GM21528 (cell line): Measurements from ENCODE around the gene POC1B.

Experiments used
- ATAC-seq: cut with Tn5 transposase; IDR thresholded peaks from one replicate; pipeline ENCODE4 v1.9.1; 2021; ENCODE audit warnings: mild to moderate bottlenecking, moderate library complexity; ENCODE audit not compliant: unreplicated experiment, low FRiP score

POC1B gene

DNA sequence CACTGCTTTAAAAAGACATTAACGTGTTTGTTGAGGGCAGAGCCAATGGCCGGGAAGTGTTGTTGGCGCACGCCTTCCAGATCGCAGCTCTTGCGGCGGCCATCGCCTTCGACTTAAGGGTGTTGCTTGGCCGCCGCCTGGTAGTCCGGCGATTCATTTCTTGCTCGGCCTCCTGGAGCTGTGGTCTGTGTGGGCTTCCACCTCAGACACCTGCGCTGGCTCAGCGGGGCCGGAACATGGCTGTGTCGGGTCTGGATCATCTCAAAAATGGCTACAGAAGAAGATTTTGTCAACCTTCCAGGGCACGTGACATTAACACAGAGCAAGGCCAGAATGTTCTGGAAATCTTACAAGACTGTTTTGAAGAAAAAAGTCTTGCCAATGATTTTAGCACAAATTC lies 26.0 kb downstream of the POC1B start:
- ATAC-seq = no peak

GRCh38 chr12:89497467-89497866 lies 28.4 kb downstream of the POC1B start:
- ATAC-seq = no peak

- ATAC-seq = no peak
These were observed 28.8 kb downstream of the POC1B start for GRCh38 chr12:89497005-89497404.

- ATAC-seq = peak; percentile 60
These were observed 31.2 kb downstream of the POC1B start for GRCh38 chr12:89494411-89495231.

DNA sequence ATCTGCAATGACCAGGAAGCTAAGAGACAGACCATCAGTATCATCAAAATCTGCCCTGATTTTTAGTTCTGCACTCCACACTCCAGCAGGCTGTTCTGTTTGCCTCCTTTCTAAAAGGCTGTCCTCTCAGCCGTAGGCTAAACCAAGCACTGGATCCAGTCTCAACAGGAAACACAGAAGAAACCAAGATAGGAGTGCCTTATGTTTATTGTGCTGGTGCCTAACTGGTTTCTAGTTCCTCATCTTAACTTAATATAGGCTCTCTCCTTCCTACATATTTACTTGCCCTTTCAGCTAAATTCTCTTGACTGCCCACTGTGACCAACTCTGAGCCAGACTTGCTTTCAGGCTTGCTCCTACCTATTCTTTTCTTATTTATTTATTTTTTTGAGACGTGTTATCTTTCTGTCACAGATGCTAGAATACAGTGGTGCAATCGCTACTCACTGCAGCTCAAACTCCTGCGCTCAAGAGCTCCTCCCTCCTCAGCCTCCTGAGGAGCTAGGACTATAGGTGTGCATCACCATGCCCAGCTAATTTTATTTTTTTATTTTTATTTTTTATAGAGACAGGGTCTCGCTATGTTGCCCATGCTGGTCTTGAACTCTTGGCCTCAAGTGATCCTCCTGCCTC lies 32.1 kb downstream of the POC1B start:
- ATAC-seq = no peak

- no peak for ATAC-seq
These were observed 33.0 kb downstream of the POC1B start for GRCh38 chr12:89492883-89493282.

DNA sequence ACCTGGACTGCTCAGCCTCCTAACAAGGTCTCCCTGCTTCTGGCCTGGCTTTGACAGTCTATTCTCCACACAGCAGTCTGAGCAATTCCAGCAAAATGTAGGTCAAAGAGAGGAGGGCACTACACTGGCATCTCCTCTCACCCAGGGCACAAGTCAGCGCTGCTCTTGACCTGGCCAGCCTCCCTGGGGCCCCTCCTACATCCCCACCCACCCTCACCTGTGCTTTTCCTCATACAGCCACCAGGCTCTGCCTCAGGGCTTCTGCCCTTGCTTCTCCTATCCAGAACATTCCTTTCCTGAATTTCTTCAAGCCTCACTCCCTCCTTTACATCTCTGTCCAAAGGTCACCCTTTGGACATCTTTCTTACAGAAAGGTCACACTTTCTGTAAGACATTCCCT lies 34.9 kb downstream of the POC1B start:
- ATAC-seq = no peak

DNA sequence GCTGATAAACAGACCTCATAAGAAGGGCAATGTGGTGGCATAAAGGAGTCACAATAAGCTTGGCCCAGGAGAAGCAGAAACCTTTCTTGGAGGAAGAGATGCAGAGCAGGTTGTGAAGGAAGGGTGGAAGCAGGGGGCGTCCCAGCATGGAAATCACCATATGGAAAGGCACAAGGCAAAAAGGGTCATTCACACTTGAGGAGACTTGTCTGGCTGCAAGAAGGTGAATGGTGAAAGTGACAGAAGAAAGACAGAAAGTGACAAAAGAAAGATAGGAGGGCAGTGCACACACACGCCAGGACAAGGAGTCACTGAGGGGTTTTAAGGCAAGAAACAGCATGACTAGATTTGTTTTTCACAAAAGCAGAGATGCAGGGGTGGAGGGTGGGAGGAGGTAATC lies 39.6 kb downstream of the POC1B start:
- no peak for ATAC-seq

- no peak for ATAC-seq
These were observed 41.4 kb downstream of the POC1B start for GRCh38 chr12:89484470-89484869.

- no peak for ATAC-seq
These were observed 44.5 kb downstream of the POC1B start for GRCh38 chr12:89481213-89481914.

DNA sequence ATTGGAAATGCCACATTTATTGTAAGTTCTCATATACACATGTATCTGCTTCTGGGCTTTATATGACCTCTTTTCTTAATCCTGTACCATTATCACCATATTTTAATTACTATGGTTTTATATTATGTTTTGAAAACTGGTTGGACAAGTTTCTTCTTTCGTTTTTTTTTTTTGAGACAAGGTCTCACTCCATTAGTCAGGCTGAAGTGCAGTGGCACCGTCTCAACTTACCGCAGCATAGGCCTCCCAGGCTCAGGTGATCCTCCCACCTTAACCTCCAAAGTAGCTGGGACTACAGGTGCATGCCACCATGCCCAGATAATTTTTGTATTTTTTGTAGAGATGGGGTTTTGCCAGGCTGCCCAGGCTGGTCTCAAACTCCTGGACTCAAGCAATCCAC lies 45.9 kb downstream of the POC1B start:
- no peak for ATAC-seq

DNA sequence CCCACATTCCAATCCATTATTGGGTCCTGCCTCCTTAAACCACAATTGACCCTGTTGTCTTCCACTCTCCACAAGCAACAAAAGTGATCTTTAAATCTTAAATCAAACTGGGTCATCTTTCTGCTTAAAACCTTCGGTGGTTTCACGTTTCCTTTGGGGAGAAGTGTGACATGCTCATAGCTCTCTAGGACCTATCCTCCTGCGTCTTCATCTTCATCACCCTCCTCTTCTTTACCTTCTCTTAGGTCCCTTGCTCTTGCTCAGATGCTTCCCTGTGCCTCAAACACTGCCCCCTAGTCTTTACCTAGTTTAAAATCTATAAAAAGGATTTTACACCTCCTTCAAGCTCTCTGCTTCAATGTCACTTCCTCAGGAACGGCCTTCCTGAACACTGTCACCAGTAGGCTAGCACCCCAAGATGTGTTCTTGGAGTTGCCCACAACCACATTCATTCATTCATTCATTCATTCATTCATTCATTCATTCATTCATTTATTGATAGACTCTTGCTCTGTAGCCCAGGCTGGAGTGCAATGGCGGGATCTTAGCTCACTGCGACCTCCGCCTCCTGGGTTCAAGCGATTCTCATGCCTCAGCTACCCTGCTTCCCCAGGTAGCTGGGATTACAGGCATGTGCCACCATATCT lies 48.1 kb downstream of the POC1B start:
- no peak for ATAC-seq

GRCh38 chr12:89476904-89477595 lies 48.8 kb downstream of the POC1B start:
- no peak for ATAC-seq

DNA sequence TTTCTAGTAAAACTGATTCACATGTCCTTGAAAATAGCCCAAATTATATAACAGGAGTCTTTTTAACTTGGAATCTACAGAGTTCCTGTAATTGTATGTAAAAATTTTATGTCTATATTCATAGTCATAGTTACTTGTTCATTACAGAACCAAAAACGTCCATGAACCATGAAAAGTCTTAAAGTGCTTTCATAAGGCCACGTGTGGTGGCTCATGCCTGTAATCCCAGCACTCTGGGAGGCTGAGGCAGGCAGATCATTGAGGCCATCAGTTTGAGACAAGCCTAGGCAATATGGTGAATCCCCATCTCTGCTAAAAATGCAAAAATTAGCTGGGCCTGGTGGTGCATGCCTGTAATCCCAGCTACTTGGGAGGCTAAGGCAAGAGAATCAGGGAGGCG lies 49.6 kb downstream of the POC1B start:
- ATAC-seq = no peak

- ATAC-seq = no peak
These were observed 50.5 kb downstream of the POC1B start for GRCh38 chr12:89475203-89475990.

DNA sequence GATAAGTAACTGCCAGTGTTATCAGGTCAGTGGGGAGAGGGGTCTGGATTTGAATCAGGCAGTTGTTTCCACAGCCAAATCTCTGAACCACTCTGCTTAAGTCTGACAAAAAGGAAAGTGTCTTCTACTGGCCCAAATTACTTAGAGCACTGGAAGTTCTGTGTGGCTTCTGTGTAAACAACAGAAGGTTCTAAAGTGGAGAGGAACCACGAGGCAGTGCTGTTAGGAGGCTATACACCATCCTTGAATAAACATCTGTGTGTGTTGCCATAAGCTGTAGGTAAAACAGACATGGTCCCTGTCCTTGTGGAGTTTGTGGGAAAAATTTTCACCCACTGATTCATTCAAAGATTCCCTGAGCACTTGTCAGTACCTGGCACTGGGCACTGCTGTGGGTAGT lies 51.2 kb downstream of the POC1B start:
- no peak for ATAC-seq

DNA sequence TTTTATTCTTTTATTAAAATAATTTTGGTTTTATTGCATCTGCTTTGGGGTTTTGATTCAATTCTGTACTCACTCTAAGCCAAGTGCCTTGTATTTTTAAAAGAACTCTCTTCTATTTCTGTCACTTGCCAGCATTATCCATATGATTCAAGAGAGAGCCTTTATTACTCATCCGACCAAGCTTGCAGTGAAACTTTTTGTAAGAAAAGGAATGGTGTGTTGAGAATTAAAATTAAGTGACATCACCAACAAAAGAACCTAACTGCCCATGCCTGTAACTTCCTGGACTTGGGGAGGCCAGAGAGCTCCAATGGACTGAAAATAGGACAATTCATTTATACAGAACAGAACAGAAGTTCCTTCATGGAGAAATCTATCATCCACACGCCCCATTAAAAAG lies 53.3 kb downstream of the POC1B start:
- no peak for ATAC-seq

DNA sequence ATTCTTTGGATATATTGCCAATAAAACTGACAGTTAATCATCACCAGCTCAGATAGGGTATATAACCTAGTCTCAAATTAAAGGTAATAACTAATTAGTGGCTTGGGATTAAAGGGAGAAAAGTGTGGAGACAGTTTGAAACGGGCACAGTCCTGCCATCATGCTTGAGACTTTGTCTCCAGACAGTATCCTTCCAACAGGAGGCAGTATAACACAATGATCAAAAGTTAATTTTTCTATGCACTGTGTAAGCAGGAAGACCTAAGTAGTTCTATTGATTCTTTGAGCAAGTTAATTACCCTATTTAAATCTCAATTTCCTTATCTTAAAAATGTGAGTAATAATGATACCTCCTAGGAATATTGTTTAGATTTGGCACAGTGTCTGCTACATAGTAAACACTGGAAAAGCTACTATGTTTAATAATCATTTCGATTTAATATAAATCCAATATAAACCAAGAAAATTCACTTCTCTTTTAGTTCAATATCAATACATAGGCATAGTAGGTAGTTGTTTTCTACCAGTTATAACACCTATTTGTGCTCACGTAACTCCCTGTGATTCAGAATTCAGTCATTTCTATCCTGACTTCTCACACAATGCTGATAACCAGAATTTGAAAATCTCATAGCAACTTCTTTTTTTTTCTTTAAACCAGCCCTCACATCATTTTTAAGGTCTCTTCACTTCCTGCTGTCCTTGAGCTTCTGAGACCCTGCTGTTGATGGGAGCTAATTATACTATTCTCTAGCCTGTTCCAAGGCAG lies 54.9 kb downstream of the POC1B start:
- no peak for ATAC-seq

- peak; percentile 72 for ATAC-seq
These were observed 56.5 kb downstream of the POC1B start for GRCh38 chr12:89469361-89469760.
